Esophagus muscularis mucosa (tissue), 4 donors: ENCODE data around the gene TDRD1.

Experiments
- CTCF ChIP-seq, 3 experiments: fragments of 200-600 bp in 2 of 3; fragments of 450-650 bp in 1 of 3; sonication (generic) in 2 of 3; IDR thresholded peaks; one replicate each; pipeline ENCODE4 v1.5.1; 2017 to 2019; ENCODE audit warnings: antibody characterized with exemption in 3 of 3, mild to moderate bottlenecking in 2 of 3, moderate library complexity in 1 of 3
- EP300 ChIP-seq: sonication (generic); formaldehyde crosslinking; IDR thresholded peaks from one replicate; pipeline ENCODE4 v1.6.1; 2017; ENCODE audit warnings: antibody characterized with exemption
- POLR2A ChIP-seq: fragments of 450-650 bp; IDR thresholded peaks from one replicate; pipeline ENCODE4 v1.6.1; 2017; ENCODE audit warnings: antibody characterized with exemption, moderate library complexity, mild to moderate bottlenecking, low read depth
- POLR2AphosphoS5 ChIP-seq, 2 donors: sonication (generic); formaldehyde crosslinking; IDR thresholded peaks; one replicate each; pipeline ENCODE4 v1.6.1; 2017; ENCODE audit warnings: antibody characterized with exemption in 2 of 2

- TF ChIP-seq POLR2A (no peak), CTCF (IDR thresholded peaks at IDR 0.05) (no peak), POLR2AphosphoS5 (IDR thresholded peaks at IDR 0.05) (no peak), EP300 (no peak)
Measured at GRCh38 chr10:114243661-114244060, 64.5 kb downstream of the TDRD1 start.
